NCI-H1417 (cell line): Measurements from ENCODE around the gene MSANTD7.
A peak's percentile ranks its signal among the peaks of the same experiment; 100 is the strongest.
"Not testable (repeated sequence)": the region's sequence is repeated elsewhere in the genome, so short reads cannot be mapped to it uniquely, and the experiment has no call there.

ENCODE experiments used
- DNase-seq, 3 experiments: peaks; one replicate each; lab custom pipeline; 2025; lab: John Stamatoyannopoulos, UW

MSANTD7 gene, protein sequence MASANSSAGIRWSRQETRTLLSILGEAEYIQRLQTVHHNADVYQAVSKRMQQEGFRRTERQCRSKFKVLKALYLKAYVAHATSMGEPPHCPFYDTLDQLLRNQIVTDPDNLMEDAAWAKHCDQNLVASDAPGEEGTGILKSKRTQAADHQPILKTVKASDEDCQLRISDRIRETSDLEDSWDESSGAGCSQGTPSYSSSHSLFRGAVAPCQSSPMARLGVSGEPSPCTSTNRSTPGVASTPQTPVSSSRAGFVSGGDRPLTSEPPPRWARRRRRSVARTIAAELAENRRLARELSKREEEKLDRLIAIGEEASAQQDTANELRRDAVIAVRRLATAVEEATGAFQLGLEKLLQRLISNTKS

DNA sequence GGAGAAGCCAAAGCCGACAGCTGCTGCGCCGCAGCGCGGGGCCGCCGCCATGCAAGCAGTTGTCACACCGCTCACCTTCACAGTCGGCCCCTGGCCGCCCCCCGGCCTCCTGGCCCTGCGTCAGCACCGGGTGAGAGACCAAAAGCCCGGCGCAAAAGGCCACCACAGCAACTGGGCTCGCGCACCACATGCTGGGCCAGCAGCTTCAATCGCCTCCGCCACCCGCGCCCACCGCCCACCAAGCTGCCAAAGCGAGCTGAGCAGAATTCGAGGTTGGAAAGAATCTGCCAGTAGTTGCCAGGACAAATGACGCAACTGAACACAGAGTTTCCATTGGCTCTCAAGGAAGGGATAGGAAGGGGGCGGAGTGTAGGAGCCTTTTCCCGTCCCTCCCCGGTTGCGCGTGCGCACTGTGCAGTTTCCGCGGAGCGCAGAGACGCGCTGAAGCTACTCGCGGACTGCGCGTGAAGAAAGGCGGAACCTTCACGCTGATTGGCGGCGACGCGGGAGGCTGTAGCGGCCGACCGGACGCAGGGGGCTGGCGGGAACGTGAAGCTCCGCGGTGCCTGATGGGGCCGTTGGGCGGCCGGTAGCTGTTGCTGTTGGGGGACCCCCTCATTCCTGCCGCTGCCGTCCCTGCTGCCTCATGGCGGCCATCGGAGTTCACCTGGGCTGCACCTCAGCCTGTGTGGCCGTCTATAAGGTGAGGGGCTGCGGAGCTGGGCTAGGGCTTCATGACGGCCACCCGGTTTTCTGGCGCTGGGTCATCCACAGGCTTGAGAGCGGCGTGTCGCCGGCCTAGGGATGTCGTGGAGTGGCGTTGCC, at the start of gene MSANTD7, which contains the start of the genes CDNF and HSPA14:
MSANTD7 (plus strand) TSS at position 550 of the 825 bp plus-strand sequence. CDS start 3,979 bp downstream, outside the sequence.
CDNF (minus strand) TSS at position 281 of the 825 bp plus-strand sequence; CDS start at position 190, 91 bp downstream.
HSPA14 (plus strand) TSS at position 550 of the 825 bp plus-strand sequence; CDS start at position 647, 97 bp downstream.
- peak; percentile 95 to 98 (median 96) for DNase-seq

DNA sequence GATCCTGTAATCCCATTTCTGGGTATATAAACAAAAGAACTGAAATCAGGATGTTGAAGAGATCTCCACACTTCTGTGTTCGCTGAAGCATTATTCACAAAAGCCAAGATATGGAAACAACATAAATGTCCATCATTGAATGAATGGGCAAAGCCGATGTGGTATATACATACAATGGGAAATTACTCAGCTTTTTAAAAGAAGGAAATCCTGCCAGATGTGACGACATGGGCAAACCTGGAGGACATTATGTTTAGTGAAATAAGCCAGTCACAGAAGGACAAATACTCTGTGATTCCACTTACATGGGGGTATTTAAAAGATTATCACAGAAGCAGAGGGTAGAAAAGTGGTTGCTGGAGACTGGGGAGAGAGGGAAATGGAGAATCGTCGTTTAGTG, 39.5 kb upstream of the MSANTD7 start:
- DNase-seq, result peak in 1 of 3 experiments; percentile 5

DNA sequence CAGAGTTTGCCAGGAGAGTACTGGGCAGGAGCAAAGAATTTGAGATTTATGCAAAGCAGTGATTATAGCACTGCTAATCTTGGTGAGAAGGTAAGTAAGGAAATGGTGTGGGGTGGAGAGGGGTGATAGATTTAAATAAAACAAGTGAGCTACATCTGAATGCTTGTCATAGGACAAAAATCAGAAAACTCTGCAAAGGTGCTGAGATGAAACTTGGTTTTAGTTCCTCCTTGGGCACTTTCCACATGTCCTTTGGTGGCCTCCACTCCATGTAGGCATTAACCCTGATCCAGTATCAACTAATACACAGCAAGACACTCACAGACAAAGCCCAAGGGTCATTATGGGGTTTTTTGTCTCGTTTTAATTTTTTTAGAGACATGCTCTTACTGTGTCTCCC, 37.7 kb upstream of the MSANTD7 start:
- no peak for DNase-seq

DNA sequence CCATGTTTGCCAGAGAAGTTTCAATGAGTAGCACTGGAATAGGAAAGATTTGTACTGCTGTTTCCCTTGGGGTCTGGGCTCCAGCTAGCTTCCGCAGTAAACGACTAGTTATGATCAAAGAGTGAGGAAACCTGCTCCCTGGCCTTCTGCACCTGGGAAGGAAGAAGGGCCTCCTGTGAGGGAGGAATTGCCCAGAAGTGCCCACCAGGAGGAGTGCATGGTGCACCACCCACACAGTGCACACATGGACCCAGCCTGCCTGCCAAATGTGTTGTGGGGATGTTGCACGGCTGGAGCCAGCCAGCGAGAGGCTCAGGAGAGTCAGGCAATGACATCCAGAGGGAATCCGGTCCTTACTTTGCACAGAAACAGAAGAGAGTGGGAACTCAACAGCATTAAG, 36.4 kb upstream of the MSANTD7 start:
- peak in 1 of 3 experiments; percentile 3 for DNase-seq

DNA sequence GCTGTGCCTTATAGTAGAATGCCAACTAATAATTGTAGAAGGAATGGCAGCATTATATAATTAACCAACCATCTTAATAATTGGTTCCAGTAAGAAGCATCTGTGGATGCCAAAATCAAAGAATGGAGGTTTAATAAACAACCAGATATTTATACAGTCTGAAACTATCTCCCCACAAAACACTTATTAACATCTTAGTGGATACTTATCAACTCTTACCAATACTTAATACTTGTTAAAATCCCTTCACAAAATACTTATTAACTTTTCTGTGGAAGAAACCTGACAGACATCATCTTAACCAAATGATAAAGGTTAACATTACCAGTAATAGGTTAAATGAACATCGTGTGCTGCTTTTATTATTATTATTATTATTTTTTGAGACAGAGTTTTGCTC, 34.3 kb upstream of the MSANTD7 start:
- no peak for DNase-seq

DNA sequence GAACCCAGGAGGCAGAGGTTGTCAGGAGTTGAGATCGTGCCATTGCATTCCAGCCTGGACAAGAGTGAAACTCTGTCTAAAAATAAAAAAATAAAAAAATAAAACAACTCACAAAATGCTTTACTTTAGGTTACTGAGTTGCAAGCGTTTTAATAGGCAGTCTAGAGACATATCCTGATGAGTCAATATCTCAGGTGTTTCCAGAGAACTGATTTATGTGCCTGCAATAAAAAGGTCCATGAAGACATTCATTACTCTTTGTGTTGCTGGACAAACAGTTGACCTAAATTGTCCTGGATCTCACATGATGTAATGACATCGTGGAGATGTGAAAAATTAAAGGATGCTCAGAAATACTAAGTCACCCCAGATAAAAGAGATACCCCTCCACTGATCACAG, 31.8 kb upstream of the MSANTD7 start:
- DNase-seq, result peak in 1 of 3 experiments; percentile 20

DNA sequence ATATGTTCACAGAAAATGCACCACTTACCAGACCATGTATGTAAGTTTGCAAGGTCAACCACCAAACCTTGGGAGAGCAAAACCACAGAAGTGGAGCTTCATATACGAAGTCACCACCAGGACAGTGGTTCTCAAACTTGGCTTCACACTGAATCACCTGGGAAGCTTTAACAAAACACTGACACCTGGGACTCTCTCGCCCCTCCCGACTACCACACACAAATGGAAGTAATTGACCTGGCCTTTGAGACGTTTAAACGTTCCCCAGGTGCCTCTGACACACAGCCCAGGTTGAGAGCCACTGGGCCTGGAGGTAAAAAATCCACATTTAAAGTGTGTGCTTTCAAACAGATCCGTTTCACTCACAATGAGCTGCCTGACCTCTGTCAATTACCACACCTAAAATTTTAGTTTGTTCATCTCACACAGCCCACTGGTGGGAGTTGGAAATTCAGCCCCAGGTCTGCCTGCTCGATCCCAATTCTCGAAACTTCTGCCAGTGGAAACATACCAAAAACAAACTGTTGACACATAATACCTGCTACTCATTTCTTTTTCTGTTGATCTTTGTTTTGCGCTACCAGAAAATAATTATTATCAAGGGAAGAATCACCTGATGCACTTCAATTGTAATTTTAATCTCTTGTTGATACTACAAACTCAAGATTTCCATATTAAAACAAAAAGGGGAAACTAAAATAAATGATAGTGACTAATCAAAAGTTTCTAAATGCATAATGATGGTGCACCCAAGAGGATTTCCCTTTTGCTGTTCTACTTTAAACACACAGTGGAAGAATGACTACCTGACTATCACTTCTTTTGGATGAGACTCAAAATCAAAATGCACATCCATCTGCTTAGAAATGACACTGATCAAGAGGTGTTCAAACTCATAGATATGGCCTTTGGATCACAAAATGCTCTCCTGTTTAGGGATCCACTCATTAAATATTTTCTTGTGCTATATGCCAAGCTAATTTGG, 26.8 kb upstream of the MSANTD7 start:
- peak in 1 of 3 experiments; percentile 18 for DNase-seq

DNA sequence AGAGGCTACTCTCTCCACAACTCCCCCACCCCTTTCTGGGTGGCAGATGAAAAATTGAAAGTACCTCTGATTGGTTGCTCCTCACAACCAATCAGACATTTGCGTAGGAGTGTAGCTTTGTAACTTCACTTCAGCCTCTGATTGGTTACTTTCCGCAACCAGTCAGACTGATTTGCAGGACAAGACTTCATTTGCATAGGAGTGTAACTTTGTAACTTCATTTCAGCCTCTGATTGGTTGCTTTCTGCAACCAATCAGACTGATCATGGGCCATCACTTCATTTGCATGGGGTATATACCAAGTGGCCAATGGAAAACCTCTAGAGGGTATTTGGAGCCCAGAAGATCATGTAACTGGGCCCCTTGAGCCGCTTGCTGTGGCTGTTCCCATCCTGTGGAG, 25.8 kb upstream of the MSANTD7 start:
- no peak for DNase-seq

DNA sequence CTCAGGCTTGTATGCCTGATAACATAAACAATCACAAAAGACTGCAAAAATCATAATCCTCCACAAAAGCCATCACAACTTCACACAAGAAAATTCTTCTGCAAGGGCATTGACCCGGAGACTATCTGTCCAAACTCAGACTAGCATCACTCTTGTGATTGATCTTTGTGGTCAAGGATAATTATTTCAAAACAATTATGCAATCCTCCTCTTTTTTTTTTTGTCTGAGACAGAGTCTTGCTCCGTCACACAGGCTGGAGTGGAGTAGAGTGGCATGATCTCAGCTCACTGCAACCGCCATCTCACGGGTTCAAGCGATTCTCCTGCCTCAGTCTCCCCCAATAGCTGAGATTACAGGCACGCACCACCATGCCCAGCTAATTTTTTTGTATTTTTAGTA, 22.4 kb upstream of the MSANTD7 start:
- no peak for DNase-seq

DNA sequence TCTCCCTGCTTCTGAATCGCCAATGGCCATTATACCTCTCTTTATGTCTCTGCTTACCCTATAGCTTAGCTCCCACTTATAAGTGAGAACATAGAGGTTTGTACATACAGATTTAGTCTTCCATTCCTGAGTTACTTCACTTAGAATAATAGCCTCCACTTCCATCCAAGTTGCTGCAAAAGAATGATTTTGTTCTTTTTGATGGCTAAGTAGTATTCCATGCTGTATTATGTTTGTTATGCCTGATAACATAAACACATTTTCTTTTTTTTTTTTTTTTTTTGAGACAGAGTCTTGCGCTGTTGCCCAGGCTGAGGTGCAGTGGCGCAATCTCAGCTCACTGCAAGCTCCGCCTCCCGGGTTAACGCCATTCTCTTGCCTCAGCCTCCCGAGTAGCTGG, 21.4 kb upstream of the MSANTD7 start:
- not testable (repeated sequence) for DNase-seq

DNA sequence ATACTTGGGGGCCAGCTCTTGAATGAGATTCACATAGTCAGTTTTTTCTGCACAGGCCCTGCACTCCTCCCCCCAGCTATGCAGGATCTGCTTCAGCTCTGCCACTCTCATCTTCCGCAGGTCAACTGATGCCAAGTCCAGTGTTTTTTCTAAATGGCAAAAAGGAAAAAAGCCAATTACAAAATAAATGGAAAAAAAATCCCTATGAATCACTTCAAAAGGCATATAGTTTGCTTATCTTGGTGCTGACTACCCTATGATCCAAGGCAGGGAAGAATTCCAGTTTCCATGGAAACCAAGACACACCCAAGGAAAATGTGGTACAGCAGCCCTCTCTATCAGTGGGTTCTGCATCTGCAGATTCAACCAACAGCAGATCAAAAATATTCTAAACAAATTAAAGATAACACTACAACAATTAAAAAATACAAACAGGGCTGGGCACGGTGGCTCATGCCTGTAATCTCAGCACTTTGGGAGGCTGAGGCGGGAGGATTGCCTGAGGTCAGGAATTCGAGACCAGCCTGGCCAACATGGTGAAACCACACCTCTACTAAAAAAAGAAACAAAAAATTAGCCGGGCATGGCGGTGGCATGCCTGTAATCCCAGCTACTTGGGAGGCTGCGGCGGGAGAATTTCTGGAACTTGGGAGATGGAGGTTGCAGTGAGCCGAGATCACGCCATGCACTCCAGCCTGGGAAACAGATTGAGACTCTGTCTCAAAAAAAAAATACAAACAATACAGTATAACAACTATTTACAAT, 17.9 kb upstream of the MSANTD7 start:
- no peak for DNase-seq

DNA sequence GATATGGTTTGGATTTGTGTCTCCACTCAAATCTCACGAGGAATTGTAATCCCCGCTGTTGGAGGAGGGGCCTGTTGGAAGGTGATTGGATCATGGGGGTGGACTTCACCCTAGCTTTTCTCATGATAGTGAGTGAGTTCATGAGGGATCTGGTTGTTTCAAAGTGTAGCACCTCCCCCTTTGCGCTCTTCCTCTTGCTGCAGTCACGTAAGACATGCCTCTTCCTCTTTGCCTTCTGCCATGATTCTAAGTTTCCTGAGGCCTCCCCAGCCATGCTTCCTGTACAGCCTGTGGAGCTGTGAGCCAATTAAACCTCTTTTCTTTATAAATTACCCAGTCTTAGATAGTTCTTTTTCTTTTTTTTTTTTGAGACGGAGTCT, 17.3 kb upstream of the MSANTD7 start:
- DNase-seq, result no peak

DNA sequence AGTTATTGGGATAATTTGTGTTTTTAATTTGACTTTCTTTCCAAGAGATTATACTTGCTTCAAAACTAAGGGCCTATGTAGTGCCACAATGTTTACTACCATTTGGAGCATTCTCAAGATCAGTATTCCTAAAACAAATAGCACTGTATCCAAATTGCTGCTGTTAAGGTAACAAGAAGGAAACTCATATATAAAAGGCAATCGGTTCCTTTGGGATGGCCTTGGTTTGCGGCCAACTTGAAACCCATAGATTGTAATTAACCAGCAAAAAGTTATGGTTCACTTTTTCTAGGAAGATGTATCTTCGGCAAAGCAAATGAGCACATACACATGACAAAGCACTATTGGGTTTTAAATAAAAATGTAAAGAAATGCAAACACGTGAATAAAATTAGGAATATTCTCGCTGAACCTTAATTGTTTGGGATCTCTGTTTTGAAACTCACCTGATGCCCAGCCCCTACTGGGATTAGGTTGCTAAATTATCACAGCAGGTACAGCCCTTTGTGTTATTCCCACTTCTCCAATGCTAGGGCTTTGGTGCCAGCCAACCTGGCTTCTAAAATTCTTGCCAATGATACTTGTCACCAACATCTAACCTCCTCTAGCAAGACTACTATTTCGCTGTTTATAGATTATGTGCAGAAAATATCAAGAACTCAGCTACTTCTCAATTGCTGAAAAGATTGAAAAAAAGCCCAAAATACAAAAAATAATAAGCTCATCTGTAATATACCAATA, 16.3 kb upstream of the MSANTD7 start:
- no peak for DNase-seq

DNA sequence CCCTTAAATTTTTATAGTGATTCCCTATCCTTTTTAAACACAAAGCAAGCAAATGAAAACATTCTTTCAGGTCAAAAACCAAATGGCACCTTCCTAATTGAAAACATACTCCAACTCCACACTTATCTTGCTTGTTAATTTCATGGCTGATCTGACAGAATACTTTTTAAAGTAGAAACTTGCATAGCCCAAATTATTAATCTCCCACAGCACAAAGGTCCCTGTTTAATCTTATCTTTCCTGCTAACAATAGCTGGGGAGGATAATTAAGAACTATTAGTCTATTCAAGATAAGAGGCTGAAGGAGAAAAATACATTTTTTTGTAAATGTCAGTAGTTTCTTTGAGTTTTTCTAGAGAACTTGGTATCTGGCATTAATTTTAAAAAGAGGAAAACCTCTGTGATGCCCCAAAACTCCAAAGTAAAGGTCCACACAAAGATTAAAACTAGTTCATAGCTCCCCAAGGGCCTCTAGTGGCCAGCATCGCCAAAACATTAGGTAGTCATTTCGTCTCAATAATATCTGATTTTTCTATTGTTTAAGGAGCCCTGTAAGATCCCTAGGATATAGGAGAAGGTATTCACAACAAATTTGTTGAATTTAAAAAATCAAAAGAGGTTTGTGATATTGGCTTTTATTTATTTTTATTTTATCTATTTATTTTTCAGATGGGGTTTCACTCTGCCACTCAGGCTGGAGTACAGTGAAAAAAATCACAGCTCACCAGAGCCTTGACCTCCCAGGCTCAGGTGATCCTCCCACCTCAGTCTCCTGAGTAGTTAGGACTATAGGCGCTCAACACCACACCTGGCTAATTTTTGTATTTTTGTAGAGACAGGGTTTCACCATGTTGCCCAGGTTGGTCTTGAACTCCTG, 15.0 kb upstream of the MSANTD7 start:
- peak in 2 of 3 experiments; percentile 19 to 55 for DNase-seq

DNA sequence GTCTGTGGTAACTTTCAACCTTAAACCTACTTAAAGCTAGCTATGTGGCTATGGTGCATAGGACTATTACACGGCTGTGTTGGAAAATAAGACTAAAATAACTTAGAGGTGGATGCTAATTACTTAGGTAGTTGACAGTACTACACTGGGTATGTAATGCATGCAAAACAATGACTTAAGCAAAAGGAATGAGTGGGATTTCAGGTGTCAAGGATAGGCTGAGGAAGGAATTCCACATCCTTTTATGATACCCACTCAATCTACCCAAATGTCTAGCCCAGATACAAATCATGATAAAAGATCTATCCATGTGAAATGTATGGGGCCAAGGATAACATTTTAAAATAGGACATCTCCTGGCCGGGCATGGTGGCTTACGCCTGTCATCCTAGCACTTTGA, 14.1 kb upstream of the MSANTD7 start:
- no peak for DNase-seq

DNA sequence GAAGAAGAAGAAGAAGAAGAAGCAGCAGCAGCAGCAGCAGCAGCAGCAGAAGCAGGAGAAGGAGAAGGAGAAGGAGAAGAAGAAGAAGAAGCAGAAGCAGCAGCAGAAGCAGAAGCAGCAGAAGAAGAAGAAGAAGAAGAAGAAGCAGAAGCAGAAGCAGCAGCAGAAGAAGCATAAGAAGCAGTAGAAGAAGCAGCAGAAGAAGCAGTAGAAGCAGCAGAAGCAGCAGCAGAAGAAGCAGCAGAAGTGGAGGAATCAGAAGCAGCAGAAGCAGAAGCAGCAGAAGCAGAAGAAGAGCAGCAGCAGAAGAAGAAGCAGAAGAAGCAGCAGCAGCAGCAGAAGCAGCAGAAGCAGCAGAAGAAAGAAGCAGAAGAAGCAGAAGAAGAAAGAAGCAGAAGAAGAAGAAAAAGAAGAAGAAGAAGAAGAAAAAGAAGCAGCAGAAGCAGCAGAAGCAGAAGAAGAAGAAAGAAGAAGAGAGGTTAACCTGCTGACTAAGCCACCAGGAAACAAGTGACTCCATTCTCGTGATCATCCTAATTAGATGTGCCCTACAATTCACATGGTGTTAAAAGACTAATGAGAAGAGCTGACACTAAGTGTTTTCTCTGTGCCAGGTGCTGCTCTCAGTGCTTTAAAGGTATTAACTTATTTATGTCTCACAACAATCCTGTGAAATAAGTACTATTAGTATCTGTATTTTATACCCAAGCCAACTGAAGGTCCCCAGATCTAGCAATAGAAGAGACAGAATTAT, 11.9 kb upstream of the MSANTD7 start:
- DNase-seq, result peak in 1 of 3 experiments; percentile 1

DNA sequence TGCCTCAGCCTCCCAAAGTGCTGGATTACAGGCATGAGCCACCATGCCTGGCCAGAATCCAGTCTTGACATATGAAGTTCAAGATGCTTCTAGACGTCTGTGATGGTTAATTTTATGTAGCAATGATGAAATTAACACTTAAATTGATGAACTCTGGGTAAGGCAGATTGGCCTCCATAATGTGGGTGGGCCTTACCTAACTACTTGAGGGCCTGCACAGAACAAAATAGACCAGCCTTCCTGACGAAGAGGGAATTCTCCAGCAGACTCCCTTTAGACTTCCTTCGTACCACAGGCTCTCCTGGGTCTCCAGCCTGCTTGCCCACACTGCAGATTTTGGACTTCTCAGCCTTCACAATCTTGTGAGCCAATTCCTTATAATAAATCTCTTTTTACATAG, 5.0 kb upstream of the MSANTD7 start:
- no peak for DNase-seq

DNA sequence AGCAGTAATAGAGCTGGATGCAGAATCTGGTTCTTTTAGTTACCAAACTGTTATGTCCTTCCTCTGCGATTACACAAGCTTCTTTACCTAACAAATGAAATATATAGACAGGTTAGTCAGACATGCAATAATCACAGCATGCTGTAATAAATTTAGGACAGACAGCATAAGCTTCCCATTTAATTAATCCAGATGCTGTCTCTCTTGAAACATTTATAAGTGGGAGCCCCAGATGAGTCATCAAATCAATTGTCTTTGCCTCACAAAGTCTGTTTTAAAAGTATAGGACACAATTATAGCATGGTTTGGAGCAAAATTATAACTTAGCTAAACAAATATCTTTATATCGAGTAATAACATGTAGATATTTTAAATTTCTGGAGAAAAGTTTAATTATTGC, 1.9 kb upstream of the MSANTD7 start:
- peak in 1 of 3 experiments; percentile 24 for DNase-seq
